ENCODE measurements around the gene TEX26. TPM values are rescaled to one million over a fixed set of nuclear protein-coding genes. Genes with fewer than 3 reads are reported as not detected.

TEX26 gene
- total RNA-seq, 1 experiment from 2014 or later, result not detected

DNA sequence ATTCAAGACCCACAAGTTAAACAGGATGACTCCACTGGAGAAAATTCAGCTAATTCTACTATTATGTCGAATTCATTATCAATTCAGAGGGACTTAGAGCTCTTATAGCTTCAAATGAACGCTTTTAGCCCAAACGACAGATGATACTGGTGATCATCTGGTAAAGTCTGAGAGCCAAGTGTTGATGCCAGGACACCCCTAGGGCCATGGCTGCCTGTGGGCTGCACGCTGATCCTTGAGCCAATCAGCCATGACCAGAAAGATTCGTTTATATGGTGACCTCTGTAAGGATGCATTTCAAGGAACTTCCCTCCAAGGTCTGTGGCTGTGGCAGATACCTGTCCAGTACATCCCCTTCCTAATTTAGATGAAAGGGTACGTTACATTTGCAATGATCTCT lies 15.5 kb upstream of the TEX26 start:
- no TSS peak for BruUV-seq (replicated peaks)
- Histone ChIP-seq H3K4me3 (ENCODE audit: low read depth, low read length) (no peak overlapping the region), H3K9me3 (no peaks in the 10 kb centered on the region; the same call in 1 of the 2 replicates), H3K36me3 (ENCODE audit: control insufficient read depth, insufficient read depth, low read length) (no peaks in the 10 kb centered on the region), H3K27me3 (replicated peaks; ENCODE audit: control insufficient read depth, insufficient read depth, low read length) (no peaks in the 10 kb centered on the region), H3K4me1 (no peaks in the 10 kb centered on the region)
- no peak overlapping the region for H3K27ac Mint-ChIP-seq (ENCODE audit: unreplicated experiment)
- POLR2A ChIA-PET, result no interaction called here
- no peak for DNase-seq
- CTCF ChIA-PET, result interaction anchor here (1.6 kb wide), 1 partner anchor 128 kb away, joined by 4 read pairs; no protein-coding TSS in a partner anchor
- intact Hi-C loops (cut with micrococcal nuclease; ENCODE audit: unreplicated experiment), result no loop called here
- no peaks in the 10 kb centered on the region for H3K9me3 Mint-ChIP-seq (ENCODE audit: unreplicated experiment)
- H3K4me1 Mint-ChIP-seq (ENCODE audit: low read depth, unreplicated experiment), result no peaks in the 10 kb centered on the region
- TF ChIP-seq, protein P1, sequence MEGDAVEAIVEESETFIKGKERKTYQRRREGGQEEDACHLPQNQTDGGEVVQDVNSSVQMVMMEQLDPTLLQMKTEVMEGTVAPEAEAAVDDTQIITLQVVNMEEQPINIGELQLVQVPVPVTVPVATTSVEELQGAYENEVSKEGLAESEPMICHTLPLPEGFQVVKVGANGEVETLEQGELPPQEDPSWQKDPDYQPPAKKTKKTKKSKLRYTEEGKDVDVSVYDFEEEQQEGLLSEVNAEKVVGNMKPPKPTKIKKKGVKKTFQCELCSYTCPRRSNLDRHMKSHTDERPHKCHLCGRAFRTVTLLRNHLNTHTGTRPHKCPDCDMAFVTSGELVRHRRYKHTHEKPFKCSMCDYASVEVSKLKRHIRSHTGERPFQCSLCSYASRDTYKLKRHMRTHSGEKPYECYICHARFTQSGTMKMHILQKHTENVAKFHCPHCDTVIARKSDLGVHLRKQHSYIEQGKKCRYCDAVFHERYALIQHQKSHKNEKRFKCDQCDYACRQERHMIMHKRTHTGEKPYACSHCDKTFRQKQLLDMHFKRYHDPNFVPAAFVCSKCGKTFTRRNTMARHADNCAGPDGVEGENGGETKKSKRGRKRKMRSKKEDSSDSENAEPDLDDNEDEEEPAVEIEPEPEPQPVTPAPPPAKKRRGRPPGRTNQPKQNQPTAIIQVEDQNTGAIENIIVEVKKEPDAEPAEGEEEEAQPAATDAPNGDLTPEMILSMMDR (IDR thresholded peaks at IDR 0.05; ENCODE audit: insufficient read depth in 1 of 2, low read depth in 1 of 2, low read length in 1 of 2, severe bottlenecking in 1 of 2, unreplicated experiment in 1 of 2), result no peak
- H3K36me3 Mint-ChIP-seq (ENCODE audit: insufficient read depth, unreplicated experiment), result no peaks in the 10 kb centered on the region
- H3K4me3 Mint-ChIP-seq (ENCODE audit: unreplicated experiment), result no peak overlapping the region
- H3K27me3 Mint-ChIP-seq (ENCODE audit: insufficient read depth, unreplicated experiment), result peaks cover 3% of the 10 kb centered on the region

DNA sequence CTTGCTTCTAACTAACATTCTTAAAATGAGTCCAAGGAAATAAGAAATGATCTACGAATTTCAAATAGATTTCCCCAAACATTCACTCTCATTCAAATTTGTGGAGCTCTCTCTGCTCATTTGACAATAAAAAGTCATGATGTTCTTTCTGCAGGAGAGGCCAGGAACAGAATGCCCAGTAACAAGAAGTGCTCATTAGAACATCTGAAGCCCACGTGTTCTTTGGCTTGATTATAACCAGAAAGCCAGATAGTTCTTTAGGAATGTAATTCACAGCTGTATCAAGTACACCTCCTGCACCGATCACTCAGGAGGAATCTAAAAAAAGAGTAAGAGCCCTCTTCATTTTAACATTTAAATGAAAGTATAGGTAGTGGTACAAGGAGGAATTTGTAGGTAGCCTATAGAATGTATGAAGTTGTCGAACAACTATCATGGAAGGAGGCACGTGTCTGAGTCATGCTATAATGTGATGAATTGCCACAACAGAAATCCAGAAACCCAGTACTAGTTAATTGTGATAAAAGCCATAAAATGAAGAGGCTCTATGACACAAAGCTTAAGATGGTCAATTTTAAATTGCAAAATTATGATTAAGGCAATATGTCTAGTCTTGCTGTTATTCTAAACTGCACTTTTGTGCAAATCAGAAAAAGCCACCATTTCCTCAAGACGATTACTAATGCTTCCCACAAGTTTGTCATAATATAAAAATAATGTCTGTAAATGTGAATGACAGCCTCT lies 13.6 kb upstream of the TEX26 start:
- no peaks in the 10 kb centered on the region for H3K36me3 Mint-ChIP-seq (ENCODE audit: insufficient read depth, unreplicated experiment)
- intact Hi-C loops (cut with micrococcal nuclease; ENCODE audit: unreplicated experiment), result no loop called here
- no peaks in the 10 kb centered on the region; the same call in 1 of the 2 replicates for H3K9me3 ChIP-seq
- no peak overlapping the region for H3K4me3 ChIP-seq (ENCODE audit: low read depth, low read length)
- peaks cover 11% of the 10 kb centered on the region for H3K9me3 Mint-ChIP-seq (ENCODE audit: unreplicated experiment)
- POLR2A ChIA-PET, result no interaction called here
- peaks cover 7% of the 10 kb centered on the region for H3K4me1 Mint-ChIP-seq (ENCODE audit: low read depth, unreplicated experiment)
- no peak overlapping the region for H3K27ac Mint-ChIP-seq (ENCODE audit: unreplicated experiment)
- H3K4me3 Mint-ChIP-seq (ENCODE audit: unreplicated experiment), result no peak overlapping the region
- no peaks in the 10 kb centered on the region for H3K4me1 ChIP-seq
- CTCF ChIA-PET, result no interaction called here
- TF ChIP-seq, protein P1 (IDR thresholded peaks at IDR 0.05; ENCODE audit: insufficient read depth in 1 of 2, low read depth in 1 of 2, low read length in 1 of 2, severe bottlenecking in 1 of 2, unreplicated experiment in 1 of 2), result no peak
- peaks cover 3% of the 10 kb centered on the region for H3K27me3 Mint-ChIP-seq (ENCODE audit: insufficient read depth, unreplicated experiment)
- no peaks in the 10 kb centered on the region for H3K27me3 ChIP-seq (replicated peaks; ENCODE audit: control insufficient read depth, insufficient read depth, low read length)
- no TSS peak for BruUV-seq (replicated peaks)
- DNase-seq, result no peak
- no peaks in the 10 kb centered on the region for H3K36me3 ChIP-seq (ENCODE audit: control insufficient read depth, insufficient read depth, low read length)

DNA sequence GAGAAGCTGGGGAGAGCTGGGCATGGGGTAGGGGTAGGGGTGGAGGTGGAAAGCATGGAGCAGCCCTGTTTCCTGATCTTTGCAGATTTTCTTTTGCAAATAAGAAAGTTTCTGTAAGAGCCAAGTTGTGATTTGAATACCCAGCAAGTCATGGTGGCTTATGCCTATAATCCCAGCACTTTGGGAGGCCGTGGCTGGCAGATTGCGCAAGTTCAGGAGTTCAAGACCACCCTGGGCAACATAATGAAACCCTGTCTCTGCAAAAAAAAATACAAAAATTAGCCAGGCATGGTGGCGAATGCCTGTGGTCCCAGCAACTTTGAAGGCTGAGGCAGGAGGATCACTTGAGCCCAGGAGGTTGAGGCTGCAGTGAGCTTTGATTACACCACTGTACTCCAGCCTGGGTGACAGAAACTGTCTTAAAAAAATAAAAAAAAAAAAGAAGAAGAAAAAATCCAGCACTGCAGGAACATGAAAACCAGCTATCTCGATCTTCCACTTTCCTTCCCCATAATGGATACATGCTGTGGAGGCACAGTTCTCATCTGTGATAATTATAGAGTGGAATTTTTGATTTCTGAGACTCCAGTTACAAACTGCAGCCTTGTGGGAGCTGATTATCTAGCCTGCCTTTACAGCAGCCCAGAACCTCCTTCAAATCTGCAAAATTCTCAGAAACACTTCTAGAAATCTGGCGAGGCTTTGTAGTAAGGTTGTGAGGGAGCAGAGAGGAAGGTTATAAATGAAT lies 12.1 kb upstream of the TEX26 start:
- H3K9me3 ChIP-seq, result no peaks in the 10 kb centered on the region; the same call in 1 of the 2 replicates
- BruUV-seq (replicated peaks), result no TSS peak
- TF ChIP-seq, protein P1 (IDR thresholded peaks at IDR 0.05; ENCODE audit: insufficient read depth in 1 of 2, low read depth in 1 of 2, low read length in 1 of 2, severe bottlenecking in 1 of 2, unreplicated experiment in 1 of 2), result no peak
- intact Hi-C loops (cut with micrococcal nuclease; ENCODE audit: unreplicated experiment), result no loop called here
- DNase-seq, result no peak
- no peaks in the 10 kb centered on the region for H3K36me3 ChIP-seq (ENCODE audit: control insufficient read depth, insufficient read depth, low read length)
- H3K9me3 Mint-ChIP-seq (ENCODE audit: unreplicated experiment), result peaks cover 11% of the 10 kb centered on the region
- no peak overlapping the region for H3K27ac Mint-ChIP-seq (ENCODE audit: unreplicated experiment)
- H3K4me3 Mint-ChIP-seq (ENCODE audit: unreplicated experiment), result no peak overlapping the region
- H3K4me3 ChIP-seq (ENCODE audit: low read depth, low read length), result no peak overlapping the region
- H3K4me1 ChIP-seq, result no peaks in the 10 kb centered on the region
- ChIA-PET CTCF (no interaction called here), POLR2A (no interaction called here)
- peaks cover 3% of the 10 kb centered on the region for H3K27me3 Mint-ChIP-seq (ENCODE audit: insufficient read depth, unreplicated experiment)
- no peaks in the 10 kb centered on the region for H3K27me3 ChIP-seq (replicated peaks; ENCODE audit: control insufficient read depth, insufficient read depth, low read length)
- H3K36me3 Mint-ChIP-seq (ENCODE audit: insufficient read depth, unreplicated experiment), result no peaks in the 10 kb centered on the region
- H3K4me1 Mint-ChIP-seq (ENCODE audit: low read depth, unreplicated experiment), result peaks cover 7% of the 10 kb centered on the region

Measured in Caco-2 (cell line).